HT1080 (cell line): Measurements from ENCODE around the gene GMPS. TPM values are rescaled to one million over a fixed set of nuclear protein-coding genes. Genes with fewer than 3 reads are reported as not detected.

Source experiments
- DNase-seq: peaks from one replicate; pipeline ENCODE4 v3.0.0-alpha.2; 2015; ENCODE audit warnings: low read depth
- total RNA-seq: library from RNA; depleted of rRNA; stranded (reverse); fragments of >200 nt; shearing (Covaris generic); gene quantifications from 2 replicates; pipeline ENCODE4 v1.2.3, GENCODE V29; 2014; rRNA removed

The GMPS gene
- total RNA-seq, 1 experiment from 2014 or later = 75.3 TPM

DNA sequence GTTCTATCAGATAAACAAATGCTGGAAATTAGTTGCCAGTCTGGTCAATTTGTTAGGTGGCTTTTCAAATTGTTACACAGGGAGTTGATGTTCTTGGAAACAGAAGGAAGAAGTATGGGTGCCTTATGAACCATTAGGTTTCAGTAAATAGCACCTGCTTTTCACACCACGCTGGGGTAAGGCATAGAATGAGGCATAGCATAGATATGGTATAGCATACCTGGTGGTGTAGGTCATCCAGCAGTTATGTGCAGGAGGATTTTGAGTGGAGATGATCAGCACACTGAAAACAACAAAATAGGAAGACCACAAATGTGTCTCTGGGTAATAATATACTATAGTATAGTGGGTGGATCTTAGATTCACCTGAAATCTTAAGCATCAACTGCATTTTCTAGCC is 121.4 kb downstream of the GMPS start:
- DNase-seq = no peak

Other genes starting within 250 kb of the GMPS start
- gene PLCH1, start 125.6 kb upstream of the GMPS start, total RNA-seq = 0.37 and 0.53 TPM in 2 replicates
- 3.1 and 3.8 TPM in 2 replicates for gene C3orf33, start 64.4 kb upstream of the GMPS start, total RNA-seq
- gene SLC33A1, start 16.2 kb upstream of the GMPS start, total RNA-seq = 34.1 and 36.3 TPM in 2 replicates
- 1.9 and 2.4 TPM in 2 replicates for gene KCNAB1, start 249.9 kb downstream of the GMPS start, total RNA-seq